A673 (cell line): ENCODE results near the gene TMEM212. TPM values are rescaled to one million over a fixed set of nuclear protein-coding genes. Genes with fewer than 3 reads are reported as not detected.
"Not testable (repeated sequence)": the region's sequence is repeated elsewhere in the genome, so short reads cannot be mapped to it uniquely, and the experiment has no call there.

ENCODE experiments used
- BruUV-seq: library from RNA; stranded (reverse); fragments of 400-500 nt; replicated peaks from 2 replicates; lab custom pipeline; 2021; lab: Mats Ljungman, UMichigan
- CTCF ChIA-PET: fragments of 300-600 bp; sonication (Branson Sonifier 250); formaldehyde crosslinking; loops from one replicate; lab custom pipeline; 2022; ENCODE audit warnings: antibody characterized with exemption; lab: Charles Lee
- POLR2A ChIA-PET: fragments of 300-600 bp; sonication (Branson Sonifier 250); formaldehyde crosslinking; loops from one replicate; lab custom pipeline; 2022; ENCODE audit warnings: antibody characterized with exemption; ENCODE audit not compliant: low non-redundant PET; lab: Charles Lee
- DNase-seq: peaks from one replicate; pipeline ENCODE4 v3.0.0-alpha.2; 2015; ENCODE audit warnings: low spot score
- H3K27ac ChIP-seq: fragments of 200-600 bp; sonication (generic); 2 replicates; pipeline ENCODE4 v1.5.1; 2016; ENCODE audit warnings: mixed run types, low read depth, mild to moderate bottlenecking, mixed read lengths, antibody characterized with exemption, low read length; ENCODE audit not compliant: poor library complexity, severe bottlenecking
- H3K27me3 ChIP-seq: fragments of 200-600 bp; sonication (generic); replicated peaks from 2 replicates; pipeline ENCODE4 v1.6.1; 2017; ENCODE audit warnings: mixed run types, low read depth, mild to moderate bottlenecking, mixed read lengths, antibody characterized with exemption, low read length; ENCODE audit not compliant: insufficient read depth, poor library complexity
- H3K36me3 ChIP-seq: fragments of 200-600 bp; sonication (generic); 2 replicates; pipeline ENCODE4 v1.6.1; 2016; ENCODE audit warnings: mixed run types, mild to moderate bottlenecking, mixed read lengths, antibody characterized with exemption, low read length; ENCODE audit not compliant: insufficient read depth, poor library complexity, severe bottlenecking
- H3K4me1 ChIP-seq: fragments of 200-600 bp; sonication (generic); 2 replicates; pipeline ENCODE4 v1.6.1; 2017; ENCODE audit warnings: mixed run types, mild to moderate bottlenecking, mixed read lengths, antibody characterized with exemption, low read length; ENCODE audit not compliant: insufficient read depth, poor library complexity, severe bottlenecking
- H3K4me3 ChIP-seq: fragments of 200-600 bp; sonication (generic); 2 replicates; pipeline ENCODE4 v1.5.1; 2016; ENCODE audit warnings: low read depth, mixed run types, mild to moderate bottlenecking, mixed read lengths, low read length; ENCODE audit not compliant: poor library complexity, severe bottlenecking
- H3K9me3 ChIP-seq: fragments of 200-600 bp; sonication (generic); 2 replicates; pipeline ENCODE4 v1.6.1; 2016; ENCODE audit warnings: mixed run types, low read depth, mild to moderate bottlenecking, mixed read lengths, antibody characterized with exemption, low read length; ENCODE audit not compliant: poor library complexity, severe bottlenecking
- CTCF ChIP-seq: fragments of 300-800, 200-600 bp; sonication (generic); conservative IDR thresholded peaks from 2 replicates; pipeline ENCODE4 v1.5.1; 2017; ENCODE audit warnings: low read depth, mild to moderate bottlenecking, antibody characterized with exemption, low read length, moderate library complexity, mixed read lengths
- EZH2 ChIP-seq: fragments of 200-600 bp; sonication (generic); IDR thresholded peaks from 2 replicates; pipeline ENCODE4 v1.6.1; 2017; ENCODE audit warnings: borderline replicate concordance, low read depth, mild to moderate bottlenecking, mixed read lengths, antibody characterized with exemption, low read length; ENCODE audit not compliant: poor library complexity, severe bottlenecking
- intact Hi-C: fragments of 100-400 bp; cut with micrococcal nuclease; formaldehyde crosslinking; loops from one replicate; pipeline ENCODE4 v1.10.0; 2022; ENCODE audit not compliant: unreplicated experiment
- total RNA-seq: library from RNA; stranded (reverse); gene quantifications from 2 replicates; pipeline ENCODE4 v1.2.3, GENCODE V29; 2021

The TMEM212 gene
- total RNA-seq, 1 experiment from 2014 or later: not detected

- Histone ChIP-seq H3K27ac (no peak overlapping the region), H3K4me3 (no peak overlapping the region), H3K9me3 (no peaks in the 10 kb centered on the region), H3K36me3 (no peaks in the 10 kb centered on the region), H3K4me1 (peaks cover 19% of the 10 kb centered on the region), H3K27me3 (no peaks in the 10 kb centered on the region)
- intact Hi-C loops: no loop called here
- no peak for TF ChIP-seq EZH2
- TF ChIP-seq CTCF: no peak
- ChIA-PET CTCF (no interaction called here), POLR2A (no interaction called here)
- no peak for DNase-seq
- no TSS peak for BruUV-seq
Observed at GRCh38 chr3:171812811-171813210, 30.3 kb upstream of the TMEM212 start.

- Histone ChIP-seq H3K4me3 (no peak overlapping the region), H3K27me3 (no peaks in the 10 kb centered on the region), H3K36me3 (no peaks in the 10 kb centered on the region), H3K4me1 (peaks cover 19% of the 10 kb centered on the region), H3K9me3 (no peaks in the 10 kb centered on the region), H3K27ac (no peak overlapping the region)
- TF ChIP-seq EZH2: no peak
- no peak for TF ChIP-seq CTCF
- BruUV-seq: no TSS peak
- POLR2A ChIA-PET: no interaction called here
- intact Hi-C loops: no loop called here
- CTCF ChIA-PET: no interaction called here
- DNase-seq: no peak
Observed at GRCh38 chr3:171813278-171813896, 29.8 kb upstream of the TMEM212 start.

- no peak overlapping the region for H3K4me3 ChIP-seq
- no peaks in the 10 kb centered on the region for H3K27me3 ChIP-seq
- ChIA-PET POLR2A (no interaction called here), CTCF (interaction anchor here (0.7 kb wide), 1 partner anchor 92 kb away, joined by 4 read pairs; no protein-coding TSS in a partner anchor)
- no peaks in the 10 kb centered on the region for H3K36me3 ChIP-seq
- peaks cover 19% of the 10 kb centered on the region for H3K4me1 ChIP-seq
- BruUV-seq: no TSS peak
- DNase-seq: no peak
- TF ChIP-seq EZH2: no peak
- TF ChIP-seq CTCF: no peak
- H3K27ac ChIP-seq: no peak overlapping the region
- H3K9me3 ChIP-seq: no peaks in the 10 kb centered on the region
- intact Hi-C loops: no loop called here
Observed at GRCh38 chr3:171813897-171814460, 29.2 kb upstream of the TMEM212 start.

GRCh38 chr3:171814662-171815061 lies 28.5 kb upstream of the TMEM212 start:
- DNase-seq, BruUV-seq, H3K36me3 ChIP-seq, H3K4me3 ChIP-seq, H3K27ac ChIP-seq, H3K27me3 ChIP-seq, CTCF ChIA-PET, H3K9me3 ChIP-seq, intact Hi-C loops, POLR2A ChIA-PET: not testable (repeated sequence)
- H3K4me1 ChIP-seq: peaks cover 19% of the 10 kb centered on the region
